ENCODE data around the gene ZNF296. TPM values are rescaled to one million over a fixed set of nuclear protein-coding genes. Genes with fewer than 3 reads are reported as not detected.

Gene ZNF296
- total RNA-seq, 2 experiments from 2014 or later, result 13.5 to 31.4 TPM

DNA sequence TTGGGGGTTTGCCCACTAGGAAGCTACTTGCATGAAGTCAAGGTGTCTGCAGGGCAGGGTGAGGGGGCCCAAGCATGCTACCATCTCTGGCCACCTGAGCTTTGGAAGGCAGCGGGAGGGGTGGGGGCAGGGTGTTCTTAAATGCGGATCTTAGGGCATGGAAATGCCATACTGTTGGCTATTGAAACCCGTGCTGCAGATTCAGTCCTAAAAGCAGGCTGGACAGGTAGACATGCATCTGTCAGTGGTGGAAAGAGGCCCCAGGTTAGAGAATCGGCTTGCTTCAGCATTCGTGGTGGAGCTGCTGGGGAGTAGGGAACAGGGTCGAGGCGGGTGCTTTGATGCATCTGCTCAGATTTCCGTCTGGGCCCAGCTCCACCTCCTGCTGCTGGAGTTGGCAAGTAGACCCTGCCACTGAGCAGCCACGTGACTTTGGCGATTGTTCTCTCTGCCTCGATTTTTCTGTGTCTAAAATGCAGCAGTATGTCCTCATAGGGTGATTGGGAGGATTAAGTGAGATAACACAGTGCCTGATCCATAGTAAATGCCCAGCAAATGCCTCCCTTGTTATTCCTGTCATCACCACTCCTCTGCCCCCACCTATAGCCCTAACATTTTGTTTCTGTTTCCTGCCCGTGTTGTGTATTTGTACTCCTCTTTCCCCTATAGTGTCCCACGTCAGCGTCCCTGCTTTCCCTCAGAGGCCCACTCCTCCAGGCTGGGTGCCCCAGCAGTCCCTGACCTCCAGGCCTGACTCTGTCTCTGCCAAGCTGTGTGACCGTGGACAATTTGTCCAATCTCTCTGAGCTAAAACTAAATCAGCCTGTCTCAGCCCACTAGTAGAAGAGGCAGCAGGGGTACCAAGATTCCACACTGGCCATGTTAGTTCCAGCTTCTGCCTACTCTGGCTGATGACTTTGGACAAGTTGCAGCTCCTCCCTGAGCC lies 22.5 kb upstream of the ZNF296 start:
- peaks cover 24% of the 10 kb centered on the region for H3K4me1 ChIP-seq (ENCODE audit: insufficient read depth, low read length, poor library complexity, severe bottlenecking)
- no peak overlapping the region for H3K27ac ChIP-seq (ENCODE audit: low read depth, low read length, poor library complexity, severe bottlenecking)
- intact Hi-C loops (cut with micrococcal nuclease; ENCODE audit: unreplicated experiment), result no loop called here

DNA sequence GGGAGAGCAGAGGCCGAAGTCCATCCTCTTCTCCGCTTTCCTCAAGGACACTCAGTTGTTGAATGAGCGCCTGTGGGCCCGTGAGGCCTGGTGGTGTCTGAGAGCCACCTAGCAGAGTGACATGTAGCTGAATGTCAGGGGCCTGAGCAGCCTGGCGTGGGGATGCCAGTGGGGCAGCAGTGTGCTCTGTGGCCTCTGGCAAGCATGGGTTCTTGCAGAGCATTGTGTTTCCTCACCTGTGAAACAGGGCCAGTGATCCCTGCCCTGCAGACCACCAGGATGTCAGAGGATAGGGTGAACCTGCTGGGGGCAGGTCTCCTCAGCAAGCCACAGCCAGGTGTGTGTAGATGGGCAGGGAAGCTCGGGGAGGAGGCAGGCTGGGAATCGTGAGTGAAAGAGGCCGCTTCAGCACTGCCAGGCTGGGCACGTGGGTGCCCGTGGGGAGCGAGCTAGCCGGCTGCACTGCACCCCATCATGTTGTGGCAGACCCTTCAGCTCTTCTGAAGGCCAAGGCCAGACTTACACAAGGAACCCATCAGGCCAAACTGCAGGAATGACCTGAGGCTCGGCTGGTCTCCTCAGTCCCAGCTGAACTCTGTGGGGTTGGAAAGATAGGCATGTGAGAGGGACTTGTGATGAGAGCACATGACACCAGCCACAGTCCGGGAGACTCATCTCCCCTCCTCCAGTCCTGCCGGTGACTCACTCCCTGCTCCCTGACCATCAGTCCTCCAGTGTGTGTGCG lies 21.7 kb upstream of the ZNF296 start:
- TF ChIP-seq, protein P1, sequence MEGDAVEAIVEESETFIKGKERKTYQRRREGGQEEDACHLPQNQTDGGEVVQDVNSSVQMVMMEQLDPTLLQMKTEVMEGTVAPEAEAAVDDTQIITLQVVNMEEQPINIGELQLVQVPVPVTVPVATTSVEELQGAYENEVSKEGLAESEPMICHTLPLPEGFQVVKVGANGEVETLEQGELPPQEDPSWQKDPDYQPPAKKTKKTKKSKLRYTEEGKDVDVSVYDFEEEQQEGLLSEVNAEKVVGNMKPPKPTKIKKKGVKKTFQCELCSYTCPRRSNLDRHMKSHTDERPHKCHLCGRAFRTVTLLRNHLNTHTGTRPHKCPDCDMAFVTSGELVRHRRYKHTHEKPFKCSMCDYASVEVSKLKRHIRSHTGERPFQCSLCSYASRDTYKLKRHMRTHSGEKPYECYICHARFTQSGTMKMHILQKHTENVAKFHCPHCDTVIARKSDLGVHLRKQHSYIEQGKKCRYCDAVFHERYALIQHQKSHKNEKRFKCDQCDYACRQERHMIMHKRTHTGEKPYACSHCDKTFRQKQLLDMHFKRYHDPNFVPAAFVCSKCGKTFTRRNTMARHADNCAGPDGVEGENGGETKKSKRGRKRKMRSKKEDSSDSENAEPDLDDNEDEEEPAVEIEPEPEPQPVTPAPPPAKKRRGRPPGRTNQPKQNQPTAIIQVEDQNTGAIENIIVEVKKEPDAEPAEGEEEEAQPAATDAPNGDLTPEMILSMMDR (conservative IDR thresholded peaks at IDR 0.05; ENCODE audit: low read length), result no peak
- no peak for TF ChIP-seq EZH2phosphoT487 (IDR thresholded peaks at IDR 0.05; ENCODE audit: borderline replicate concordance, low read depth, low read length)
- H3K4me2 ChIP-seq (ENCODE audit: low read length), result no peak overlapping the region
- CTCF ChIA-PET (ENCODE audit: unreplicated experiment), result no interaction called here
- no peak overlapping the region for H2AFZ ChIP-seq (ENCODE audit: low read length)
- peaks cover 23% of the 10 kb centered on the region for H3K4me1 ChIP-seq (ENCODE audit: insufficient read depth, low read length, poor library complexity, severe bottlenecking)
- no peaks in the 10 kb centered on the region for H3K9me2 ChIP-seq (ENCODE audit: insufficient read depth, low read length)
- no TSS peak for BruUV-seq (replicated peaks)
- H3K9me3 ChIP-seq (ENCODE audit: low read length), result no peaks in the 10 kb centered on the region
- no peak for DNase-seq (ENCODE audit: low spot score)
- peaks cover 89% of the 10 kb centered on the region for H3K79me2 ChIP-seq (ENCODE audit: insufficient read depth, low read depth, low read length)
- no peak overlapping the region for H3K4me3 ChIP-seq (ENCODE audit: low read depth, low read length, poor library complexity, severe bottlenecking)
- H4K20me1 ChIP-seq (ENCODE audit: insufficient read depth, low read length), result peaks cover 13% of the 10 kb centered on the region
- no peak overlapping the region for H3K27ac ChIP-seq (ENCODE audit: low read depth, low read length, poor library complexity, severe bottlenecking)
- POLR2A ChIA-PET, result no interaction called here
- peaks cover 41% of the 10 kb centered on the region for H3K36me3 ChIP-seq (ENCODE audit: insufficient read depth, low read length)
- intact Hi-C loops (cut with micrococcal nuclease; ENCODE audit: unreplicated experiment), result no loop called here

More for the DNA sequence above, 22.5 kb upstream of the ZNF296 start:
- ChIA-PET CTCF (ENCODE audit: unreplicated experiment) (no interaction called here), POLR2A (no interaction called here)
- Histone ChIP-seq H3K36me3 (ENCODE audit: insufficient read depth, low read length) (peaks cover 41% of the 10 kb centered on the region), H3K79me2 (ENCODE audit: insufficient read depth, low read depth, low read length) (peaks cover 84% of the 10 kb centered on the region), H3K9me3 (ENCODE audit: low read length) (no peaks in the 10 kb centered on the region), H3K4me2 (ENCODE audit: low read length) (no peak overlapping the region), H2AFZ (ENCODE audit: low read length) (no peak overlapping the region), H3K4me3 (ENCODE audit: low read depth, low read length, poor library complexity, severe bottlenecking) (no peak overlapping the region), H3K9me2 (ENCODE audit: insufficient read depth, low read length) (no peaks in the 10 kb centered on the region), H4K20me1 (ENCODE audit: insufficient read depth, low read length) (peaks cover 10% of the 10 kb centered on the region)
- BruUV-seq (replicated peaks), result no TSS peak
- no peak for DNase-seq (ENCODE audit: low spot score)
- TF ChIP-seq EZH2phosphoT487 (IDR thresholded peaks at IDR 0.05; ENCODE audit: borderline replicate concordance, low read depth, low read length), result no peak
- TF ChIP-seq, protein P1 (conservative IDR thresholded peaks at IDR 0.05; ENCODE audit: low read length), result no peak

All from OCI-LY7 (cell line).